ENCODE results near the gene CHRNB1.

The CHRNB1 gene

DNA sequence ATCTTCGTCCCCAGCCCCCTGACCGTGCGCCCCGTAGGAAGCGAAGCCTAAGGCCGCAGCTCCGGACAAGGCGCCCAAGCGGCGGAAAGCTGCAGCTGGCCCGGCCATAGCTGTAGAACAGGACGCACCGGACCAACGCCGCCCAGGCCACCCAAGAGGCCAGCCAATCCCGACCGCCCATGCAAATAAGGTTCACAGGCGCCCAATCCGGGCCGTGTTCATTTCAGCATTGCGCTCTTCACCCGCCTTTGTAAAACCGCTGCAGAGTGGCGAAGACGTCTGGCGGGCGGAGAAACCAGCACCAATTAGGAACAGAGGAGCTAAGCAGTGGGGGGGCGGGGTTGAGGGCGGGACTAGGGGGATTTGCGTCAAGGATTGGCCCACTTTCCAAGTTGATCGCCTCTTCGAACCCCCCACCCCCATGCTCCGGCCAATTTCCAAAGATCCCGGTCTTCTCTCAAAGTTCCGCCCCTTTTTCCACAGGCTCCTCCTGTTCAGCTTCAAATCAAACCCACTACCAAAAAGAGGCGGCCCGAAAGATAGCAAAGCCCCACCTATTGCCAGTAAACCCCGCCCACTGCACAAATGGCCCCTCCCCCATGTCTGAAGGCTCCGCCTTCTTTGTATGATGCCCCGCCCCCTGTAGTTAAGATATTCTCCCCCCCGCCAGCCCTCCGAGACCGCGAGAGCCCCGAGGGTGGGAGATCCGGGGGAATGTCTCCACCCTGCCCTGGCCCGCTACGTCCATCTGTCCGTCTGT is 40.7 kb upstream of the CHRNB1 start, which contains the start of gene TMEM256 (continued):
- TF ChIP-seq, protein P1, sequence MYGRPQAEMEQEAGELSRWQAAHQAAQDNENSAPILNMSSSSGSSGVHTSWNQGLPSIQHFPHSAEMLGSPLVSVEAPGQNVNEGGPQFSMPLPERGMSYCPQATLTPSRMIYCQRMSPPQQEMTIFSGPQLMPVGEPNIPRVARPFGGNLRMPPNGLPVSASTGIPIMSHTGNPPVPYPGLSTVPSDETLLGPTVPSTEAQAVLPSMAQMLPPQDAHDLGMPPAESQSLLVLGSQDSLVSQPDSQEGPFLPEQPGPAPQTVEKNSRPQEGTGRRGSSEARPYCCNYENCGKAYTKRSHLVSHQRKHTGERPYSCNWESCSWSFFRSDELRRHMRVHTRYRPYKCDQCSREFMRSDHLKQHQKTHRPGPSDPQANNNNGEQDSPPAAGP (tag by site-specific recombination; IDR thresholded peaks at IDR 0.05): no peak
- TF ChIP-seq ZNF791 (tag by site-specific recombination; IDR thresholded peaks at IDR 0.05) (no peak), GLI2 (tag by site-specific recombination; IDR thresholded peaks at IDR 0.05; ENCODE audit: borderline replicate concordance, low read depth) (no peak), ZNF510 (tag by site-specific recombination; IDR thresholded peaks at IDR 0.05; ENCODE audit: insufficient replicate concordance) (no peak), ZNF155 (tag by site-specific recombination; IDR thresholded peaks at IDR 0.05) (no peak), GLI4 (tag by site-specific recombination; IDR thresholded peaks at IDR 0.05) (no peak), ZFHX2 (tag by site-specific recombination; conservative IDR thresholded peaks at IDR 0.05) (no peak), ZNF629 (tag by site-specific recombination; IDR thresholded peaks at IDR 0.05) (peak; percentile 41; the same call in 1 of the 2 replicates), ZNF747 (tag by site-specific recombination; IDR thresholded peaks at IDR 0.05) (no peak), ZNF26 (tag by site-specific recombination; IDR thresholded peaks at IDR 0.05) (no peak), KLF9 (tag by site-specific recombination; IDR thresholded peaks at IDR 0.05; ENCODE audit: low read depth) (peak; percentile 73), SP3 (tag by site-specific recombination; IDR thresholded peaks at IDR 0.05) (peak; percentile 93), ZNF335 (tag by site-specific recombination; conservative IDR thresholded peaks at IDR 0.05) (peak; percentile 76), ZNF398 (tag by site-specific recombination; IDR thresholded peaks at IDR 0.05) (peak; percentile 95), ZNF654 (tag by site-specific recombination; IDR thresholded peaks at IDR 0.05; ENCODE audit: low read depth) (no peak), ZNF302 (tag by site-specific recombination; IDR thresholded peaks at IDR 0.05; ENCODE audit: low read depth) (no peak), EGR2 (tag by site-specific recombination; IDR thresholded peaks at IDR 0.05; ENCODE audit: low read depth) (no peak), ZNF391 (tag by site-specific recombination; IDR thresholded peaks at IDR 0.05; ENCODE audit: borderline replicate concordance, low read depth) (no peak), ZNF561 (tag by site-specific recombination; IDR thresholded peaks at IDR 0.05; ENCODE audit: borderline replicate concordance) (no peak), ZNF214 (tag by site-specific recombination; IDR thresholded peaks at IDR 0.05; ENCODE audit: borderline replicate concordance) (no peak), ZNF560 (tag by site-specific recombination; IDR thresholded peaks at IDR 0.05; ENCODE audit: borderline replicate concordance) (no peak), ZNF280C (tag by site-specific recombination; IDR thresholded peaks at IDR 0.05) (no peak), ZNF174 (tag by site-specific recombination; IDR thresholded peaks at IDR 0.05) (no peak), KLF8 (tag by site-specific recombination; IDR thresholded peaks at IDR 0.05) (no peak), ZNF169 (tag by site-specific recombination; IDR thresholded peaks at IDR 0.05) (no peak), ZNF776 (tag by site-specific recombination; IDR thresholded peaks at IDR 0.05; ENCODE audit: borderline replicate concordance) (no peak), ZNF223 (tag by site-specific recombination; IDR thresholded peaks at IDR 0.05) (no peak), ZSCAN23 (tag by site-specific recombination; IDR thresholded peaks at IDR 0.05) (no peak), HOXD13 (CRISPR knock-in tag; IDR thresholded peaks at IDR 0.05; ENCODE audit: borderline replicate concordance) (no peak), KLF1 (tag by site-specific recombination; IDR thresholded peaks at IDR 0.05) (peak; percentile 15; the same call in 1 of the 2 replicates), ZNF19 (tag by site-specific recombination; IDR thresholded peaks at IDR 0.05; ENCODE audit: low read depth) (no peak), ZNF146 (tag by site-specific recombination; IDR thresholded peaks at IDR 0.05) (no peak), ZNF433 (tag by site-specific recombination; IDR thresholded peaks at IDR 0.05; ENCODE audit: low read depth) (no peak)
- TF ChIP-seq, protein P2, sequence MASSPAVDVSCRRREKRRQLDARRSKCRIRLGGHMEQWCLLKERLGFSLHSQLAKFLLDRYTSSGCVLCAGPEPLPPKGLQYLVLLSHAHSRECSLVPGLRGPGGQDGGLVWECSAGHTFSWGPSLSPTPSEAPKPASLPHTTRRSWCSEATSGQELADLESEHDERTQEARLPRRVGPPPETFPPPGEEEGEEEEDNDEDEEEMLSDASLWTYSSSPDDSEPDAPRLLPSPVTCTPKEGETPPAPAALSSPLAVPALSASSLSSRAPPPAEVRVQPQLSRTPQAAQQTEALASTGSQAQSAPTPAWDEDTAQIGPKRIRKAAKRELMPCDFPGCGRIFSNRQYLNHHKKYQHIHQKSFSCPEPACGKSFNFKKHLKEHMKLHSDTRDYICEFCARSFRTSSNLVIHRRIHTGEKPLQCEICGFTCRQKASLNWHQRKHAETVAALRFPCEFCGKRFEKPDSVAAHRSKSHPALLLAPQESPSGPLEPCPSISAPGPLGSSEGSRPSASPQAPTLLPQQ (tag by site-specific recombination; IDR thresholded peaks at IDR 0.05): no peak
